Hepatocyte (in vitro differentiated cells): ENCODE measurements around the gene APBB2.

ENCODE experiments used
- CTCF ChIP-seq: fragments of 200-600 bp; sonication (generic); IDR thresholded peaks from 2 replicates; pipeline ENCODE4 v1.5.1; 2016; ENCODE audit warnings: antibody characterized with exemption, mild to moderate bottlenecking; ENCODE audit not compliant: poor library complexity
- EZH2 ChIP-seq: fragments of 200-600 bp; sonication (generic); IDR thresholded peaks from 2 replicates; pipeline ENCODE4 v1.6.1; 2016; ENCODE audit warnings: antibody characterized with exemption, mild to moderate bottlenecking, borderline replicate concordance
- EZH2phosphoT487 ChIP-seq: fragments of 200-600 bp; sonication (generic); IDR thresholded peaks from one replicate; pipeline ENCODE4 v1.6.1; 2018; ENCODE audit warnings: antibody characterized with exemption, mild to moderate bottlenecking, low read depth, moderate library complexity; ENCODE audit not compliant: unreplicated experiment, severe bottlenecking

DNA sequence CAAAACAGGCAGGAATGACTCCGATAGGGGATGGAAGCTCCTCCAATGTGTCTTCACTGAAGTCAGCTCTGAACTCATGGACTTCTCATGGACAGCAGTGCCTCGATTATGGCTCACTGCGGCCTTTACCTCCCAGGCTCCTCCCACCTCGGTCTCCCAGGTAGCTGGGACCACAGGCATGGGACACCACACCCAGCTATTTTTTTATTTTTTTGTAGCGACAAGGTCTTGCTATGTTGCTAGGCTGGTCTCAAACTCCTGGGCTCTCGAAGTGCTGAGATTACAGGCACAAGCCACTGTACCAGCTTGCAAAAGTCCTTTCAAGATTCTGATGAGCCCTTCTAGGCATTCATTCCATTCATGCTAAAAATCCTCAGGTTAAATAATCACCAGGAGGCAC lies 283.1 kb downstream of the APBB2 start:
- TF ChIP-seq CTCF (no peak), EZH2 (no peak), EZH2phosphoT487 (no peak)
